NCI-H1694 treated with DMSO at 0.1 percent for 48 hours (cell line): ENCODE results near the gene SEC14L6.
"Not testable (repeated sequence)": the region's sequence is repeated elsewhere in the genome, so short reads cannot be mapped to it uniquely, and the experiment has no call there.

ENCODE experiments used
- DNase-seq: peaks from one replicate; lab custom pipeline; 2025; lab: John Stamatoyannopoulos, UW

Gene SEC14L6

GRCh38 chr22:30566125-30566524, 19.6 kb upstream of the SEC14L6 start:
- no peak for DNase-seq

- DNase-seq: no peak
Observed at GRCh38 chr22:30565341-30565740, 18.8 kb upstream of the SEC14L6 start.

- DNase-seq: no peak
Observed at GRCh38 chr22:30564761-30565119, 18.2 kb upstream of the SEC14L6 start.

GRCh38 chr22:30564045-30564760, 17.7 kb upstream of the SEC14L6 start:
- DNase-seq: no peak

- no peak for DNase-seq
Observed at GRCh38 chr22:30562366-30562765, 15.8 kb upstream of the SEC14L6 start.

GRCh38 chr22:30561402-30562189, 15.1 kb upstream of the SEC14L6 start:
- DNase-seq: no peak

GRCh38 chr22:30560643-30561202, 14.2 kb upstream of the SEC14L6 start:
- not testable (repeated sequence) for DNase-seq

- DNase-seq: no peak
Observed at GRCh38 chr22:30559889-30560288, 13.3 kb upstream of the SEC14L6 start.

- no peak for DNase-seq
Observed at GRCh38 chr22:30557243-30557642, 10.7 kb upstream of the SEC14L6 start.

GRCh38 chr22:30556388-30556787, 9.8 kb upstream of the SEC14L6 start:
- DNase-seq: no peak

- no peak for DNase-seq
Observed at GRCh38 chr22:30555282-30556210, 9.0 kb upstream of the SEC14L6 start.

GRCh38 chr22:30553971-30554370, 7.4 kb upstream of the SEC14L6 start:
- DNase-seq: no peak

GRCh38 chr22:30552719-30553118, 6.2 kb upstream of the SEC14L6 start:
- no peak for DNase-seq

GRCh38 chr22:30551813-30552212, 5.3 kb upstream of the SEC14L6 start:
- DNase-seq: not testable (repeated sequence)

GRCh38 chr22:30547188-30547587, 647 bp upstream of the SEC14L6 start:
- DNase-seq: no peak

GRCh38 chr22:30542811-30543188, 3.7 kb downstream of the SEC14L6 start:
- DNase-seq: no peak

- DNase-seq: no peak
Observed at GRCh38 chr22:30541961-30542810, 4.4 kb downstream of the SEC14L6 start.

GRCh38 chr22:30541511-30541910, 5.0 kb downstream of the SEC14L6 start:
- DNase-seq: not testable (repeated sequence)

- DNase-seq: no peak
Observed at GRCh38 chr22:30539368-30539767, 7.2 kb downstream of the SEC14L6 start.

- DNase-seq: no peak
Observed at GRCh38 chr22:30538280-30538679, 8.3 kb downstream of the SEC14L6 start.

- no peak for DNase-seq
Observed at GRCh38 chr22:30537083-30537731, 9.3 kb downstream of the SEC14L6 start.
